Smooth muscle cell (in vitro differentiated cells): ENCODE data around the gene STAT3. TPM values are rescaled to one million over a fixed set of nuclear protein-coding genes. Genes with fewer than 3 reads are reported as not detected.

Experiments used
- DNase-seq: peaks from one replicate; lab custom pipeline; 2025; ENCODE audit not compliant: unreplicated experiment; lab: John Stamatoyannopoulos, UW
- H2AFZ ChIP-seq: fragments of 200-600 bp; sonication (generic); 2 replicates; pipeline ENCODE4 v1.6.0; 2016; ENCODE audit warnings: antibody characterized with exemption, low read depth, mild to moderate bottlenecking
- H3F3A ChIP-seq: fragments of 200-600 bp; sonication (generic); 2 replicates; pipeline ENCODE4 v1.6.0; 2017; ENCODE audit warnings: antibody characterized with exemption, low read depth
- H3K27ac ChIP-seq: fragments of 200-600 bp; sonication (generic); 2 replicates; pipeline ENCODE4 v1.5.1; 2016; ENCODE audit warnings: low read depth, mild to moderate bottlenecking
- H3K27me3 ChIP-seq: fragments of 200-600 bp; sonication (generic); 2 replicates; pipeline ENCODE4 v1.6.1; 2016; ENCODE audit warnings: low read depth, mild to moderate bottlenecking
- H3K36me3 ChIP-seq: fragments of 200-600 bp; sonication (generic); 2 replicates; pipeline ENCODE4 v1.5.1; 2016; ENCODE audit warnings: low read depth
- H3K4me1 ChIP-seq: fragments of 200-600 bp; sonication (generic); 2 replicates; pipeline ENCODE4 v1.5.1; 2016; ENCODE audit warnings: low read depth
- H3K4me2 ChIP-seq: fragments of 200-600 bp; sonication (generic); 2 replicates; pipeline ENCODE4 v1.6.0; 2016; ENCODE audit warnings: mild to moderate bottlenecking
- H3K4me3 ChIP-seq: fragments of 200-600 bp; sonication (generic); 2 replicates; pipeline ENCODE4 v1.5.1; 2016; ENCODE audit warnings: mild to moderate bottlenecking
- H3K79me2 ChIP-seq: fragments of 200-600 bp; sonication (generic); 2 replicates; pipeline ENCODE4 v1.6.0; 2016; ENCODE audit warnings: low read depth, mild to moderate bottlenecking
- H3K9ac ChIP-seq: fragments of 200-600 bp; sonication (generic); 2 replicates; pipeline ENCODE4 v1.6.0; 2016; ENCODE audit warnings: low read depth
- H3K9me3 ChIP-seq: fragments of 200-600 bp; sonication (generic); replicated peaks from 2 replicates; pipeline ENCODE4 v1.5.1; 2016; ENCODE audit warnings: low read depth
- H4K20me1 ChIP-seq: fragments of 200-600 bp; sonication (generic); 2 replicates; pipeline ENCODE4 v1.6.0; 2016; ENCODE audit warnings: low read depth
- CTCF ChIP-seq: fragments of 200-600 bp; sonication (generic); IDR thresholded peaks from 2 replicates; pipeline ENCODE4 v1.5.1; 2017; ENCODE audit warnings: borderline replicate concordance, mild to moderate bottlenecking, antibody characterized with exemption; ENCODE audit not compliant: insufficient read depth, poor library complexity, severe bottlenecking
- WGBS: methylation state at CpG from one replicate; pipeline ENCODE4 v1.1.7; 2016; ENCODE audit warnings: low lambda C conversion rate; 5-methylcytosine and 5-hydroxymethylcytosine counted together
- polyA plus RNA-seq: library from polyadenylated mRNA; unstranded; fragments of >200 nt; fragmentation: Nextera tagmentation; extraction: Ambion mirVana; gene quantifications from 2 replicates; pipeline ENCODE4 v1.2.1, GENCODE V29; 2016
- total RNA-seq: library from RNA; depleted of rRNA; stranded (reverse); fragments of >200 nt; gene quantifications from 2 replicates; pipeline ENCODE4 v1.2.3, GENCODE V29; 2014

Gene STAT3
- total RNA-seq (85.6 and 97.7 TPM in 2 replicates), polyA plus RNA-seq (87.7 and 112 TPM in 2 replicates)

GRCh38 chr17:42388381-42389134 is at the start of gene STAT3:
Gene STAT3, minus strand, starts transcription at chr17:42388442. Its CDS starts 39,926 bp downstream, at chr17:42348516.
- Histone ChIP-seq H2AFZ (peak within 1 kb of the TSS; percentile 80), H3K27ac (peak within 1 kb of the TSS; percentile 98), H3K9ac (peak within 1 kb of the TSS; percentile 97), H3K4me3 (peak within 1 kb of the TSS; percentile 97), H3F3A (peaks cover 3% of the 10 kb centered on the region), H4K20me1 (peaks cover 46% of the 10 kb centered on the region), H3K9me3 (no peaks in the 10 kb centered on the region), H3K79me2 (peaks cover 46% of the 10 kb centered on the region), H3K36me3 (no peaks in the 10 kb centered on the region), H3K4me2 (peak within 1 kb of the TSS; percentile 94), H3K27me3 (no peaks in the 10 kb centered on the region), H3K4me1 (peaks cover 22% of the 10 kb centered on the region)
- 1% methylated on average over 31 of the region's 44 CpGs for WGBS
- peak; percentile 99 for DNase-seq
- no peak for TF ChIP-seq CTCF

GRCh38 chr17:42436391-42436790 is 48.1 kb upstream of the STAT3 start:
- no peak for DNase-seq
- Histone ChIP-seq H3K9me3 (no peaks in the 10 kb centered on the region), H3K4me3 (no peak overlapping the region), H3K36me3 (no peaks in the 10 kb centered on the region), H3K4me1 (no peaks in the 10 kb centered on the region), H2AFZ (peak overlapping the region; percentile 44), H3K79me2 (no peaks in the 10 kb centered on the region), H3K9ac (peak overlapping the region; percentile 41), H3F3A (peaks cover 8% of the 10 kb centered on the region), H3K4me2 (peak overlapping the region; percentile 44), H4K20me1 (no peaks in the 10 kb centered on the region), H3K27ac (peak overlapping the region; percentile 89), H3K27me3 (no peaks in the 10 kb centered on the region)
- no peak for TF ChIP-seq CTCF
- 22% methylated on average over 6 of the region's 6 CpGs for WGBS

- H2AFZ ChIP-seq = no peak overlapping the region
- H3K9me3 ChIP-seq = no peaks in the 10 kb centered on the region
- no peaks in the 10 kb centered on the region for H3K79me2 ChIP-seq
- no peak overlapping the region for H3K27ac ChIP-seq
- H3F3A ChIP-seq = peaks cover 9% of the 10 kb centered on the region
- no peak overlapping the region for H3K9ac ChIP-seq
- no peaks in the 10 kb centered on the region for H3K27me3 ChIP-seq
- no peak overlapping the region for H3K4me3 ChIP-seq
- H4K20me1 ChIP-seq = no peaks in the 10 kb centered on the region
- H3K36me3 ChIP-seq = no peaks in the 10 kb centered on the region
- DNase-seq = no peak
- WGBS = 43% methylated on average over 3 of the region's 3 CpGs
- TF ChIP-seq CTCF = no peak
- no peak overlapping the region for H3K4me2 ChIP-seq
- H3K4me1 ChIP-seq = no peaks in the 10 kb centered on the region
Measured at GRCh38 chr17:42431758-42432161, 43.5 kb upstream of the STAT3 start.
